DND-41 (cell line): Measurements from ENCODE around the gene DGKZ.

ENCODE experiments used
- ATAC-seq: fragments of 200-7000 bp; cut with Tn5 transposase; 3 replicates; pipeline ENCODE4 v1.9.1; 2021; ENCODE audit warnings: low read depth; ENCODE audit not compliant: insufficient read depth
- DNase-seq: peaks from one replicate; pipeline ENCODE4 v3.0.0-alpha.2; 2020
- H2AFZ ChIP-seq: 2 replicates; pipeline ENCODE4 v1.6.0; 2012; ENCODE audit warnings: low read depth, low read length
- H3K27ac ChIP-seq: 2 replicates; pipeline ENCODE4 v1.5.1; 2012; ENCODE audit warnings: low read length, inconsistent platforms
- H3K27me3 ChIP-seq: fragments of 200-600 bp; sonication (generic); 2 replicates; pipeline ENCODE4 v1.6.0; 2012; ENCODE audit warnings: low read length, mild to moderate bottlenecking, inconsistent platforms; ENCODE audit not compliant: insufficient read depth, poor library complexity
- H3K36me3 ChIP-seq: 2 replicates; pipeline ENCODE4 v1.5.1; 2012; ENCODE audit warnings: low read length, inconsistent platforms; ENCODE audit not compliant: insufficient read depth
- H3K4me1 ChIP-seq: 2 replicates; pipeline ENCODE4 v1.5.1; 2012; ENCODE audit warnings: mild to moderate bottlenecking, low read length; ENCODE audit not compliant: insufficient read depth
- H3K4me2 ChIP-seq: 2 replicates; pipeline ENCODE4 v1.6.0; 2012; ENCODE audit warnings: mild to moderate bottlenecking, moderate library complexity, low read length, inconsistent platforms; ENCODE audit not compliant: insufficient read depth
- H3K4me3 ChIP-seq, 2 experiments: fragments of 200-600 bp in 1 of 2; shearing (Covaris generic) in 1 of 2; 2 replicates each; pipeline ENCODE4 v1.5.1; 2012 to 2016; ENCODE audit warnings: inconsistent platforms in 2 of 2, low read length in 2 of 2, mild to moderate bottlenecking in 2 of 2, low read depth in 1 of 2, moderate library complexity in 1 of 2
- H3K79me2 ChIP-seq: 2 replicates; pipeline ENCODE4 v1.6.0; 2012; ENCODE audit warnings: low read length, inconsistent platforms; ENCODE audit not compliant: insufficient read depth
- H3K9ac ChIP-seq: 2 replicates; pipeline ENCODE4 v1.6.0; 2012; ENCODE audit warnings: low read depth, mild to moderate bottlenecking, inconsistent platforms, low read length, moderate library complexity
- H3K9me3 ChIP-seq: 2 replicates; pipeline ENCODE4 v1.5.1; 2012; ENCODE audit warnings: low read length, moderate library complexity, mild to moderate bottlenecking, inconsistent platforms; ENCODE audit not compliant: insufficient read depth, severe bottlenecking
- H4K20me1 ChIP-seq: 2 replicates; pipeline ENCODE4 v1.6.0; 2012; ENCODE audit warnings: low read length; ENCODE audit not compliant: insufficient read depth
- CTCF ChIP-seq: IDR thresholded peaks from 2 replicates; pipeline ENCODE4 v1.5.1; 2012; ENCODE audit warnings: borderline replicate concordance, low read length, moderate library complexity, mild to moderate bottlenecking; ENCODE audit not compliant: poor library complexity, severe bottlenecking; ENCODE audit errors: extremely low read depth
- EZH2 ChIP-seq: IDR thresholded peaks from 3 replicates; pipeline ENCODE4 v1.6.1; 2012; ENCODE audit warnings: borderline replicate concordance, low read depth, mild to moderate bottlenecking, moderate library complexity, low read length, inconsistent platforms; ENCODE audit not compliant: severe bottlenecking

DGKZ gene

GRCh38 chr11:46346886-46347636 lies at the start of gene DGKZ:
TSS of gene DGKZ (plus strand) at chr11:46347463. CDS start at chr11:46347660, 197 bp downstream.
- peak; percentile 89 for DNase-seq
- H3K4me1 ChIP-seq, result peaks cover 60% of the 10 kb centered on the region
- H3K9me3 ChIP-seq, result no peaks in the 10 kb centered on the region
- peaks cover 28% of the 10 kb centered on the region for H4K20me1 ChIP-seq
- peaks cover 18% of the 10 kb centered on the region for H3K36me3 ChIP-seq
- peak within 1 kb of the TSS; percentile 86 for H3K9ac ChIP-seq
- peak within 1 kb of the TSS; percentile 91 for H3K4me2 ChIP-seq
- peaks cover 50% of the 10 kb centered on the region for H3K79me2 ChIP-seq
- H3K27me3 ChIP-seq, result no peaks in the 10 kb centered on the region
- H3K4me3 ChIP-seq, result peak within 1 kb of the TSS; percentile 54 to 89; a peak in 3 of 4 replicates
- TF ChIP-seq CTCF (peak; percentile 88), EZH2 (no peak)
- H3K27ac ChIP-seq, result peak within 1 kb of the TSS; percentile 82
- peak; percentile 56 for ATAC-seq
- H2AFZ ChIP-seq, result peak within 1 kb of the TSS; percentile 60

GRCh38 chr11:46298699-46299433 lies 48.4 kb upstream of the DGKZ start:
- H3K27ac ChIP-seq, result no peak overlapping the region
- H2AFZ ChIP-seq, result no peak overlapping the region
- TF ChIP-seq CTCF (no peak), EZH2 (no peak)
- peaks cover 18% of the 10 kb centered on the region for H3K4me1 ChIP-seq
- no peak overlapping the region for H3K9ac ChIP-seq
- H3K27me3 ChIP-seq, result no peaks in the 10 kb centered on the region
- DNase-seq, result no peak
- H3K9me3 ChIP-seq, result no peaks in the 10 kb centered on the region
- H3K4me3 ChIP-seq, result no peak overlapping the region
- H3K36me3 ChIP-seq, result no peaks in the 10 kb centered on the region
- H3K4me2 ChIP-seq, result no peak overlapping the region
- H3K79me2 ChIP-seq, result no peaks in the 10 kb centered on the region
- H4K20me1 ChIP-seq, result no peaks in the 10 kb centered on the region
- ATAC-seq, result no peak

- H3K27ac ChIP-seq, result no peak overlapping the region
- H2AFZ ChIP-seq, result no peak overlapping the region
- peaks cover 18% of the 10 kb centered on the region for H3K4me1 ChIP-seq
- H3K79me2 ChIP-seq, result no peaks in the 10 kb centered on the region
- H3K9me3 ChIP-seq, result no peaks in the 10 kb centered on the region
- no peak overlapping the region for H3K9ac ChIP-seq
- H4K20me1 ChIP-seq, result no peaks in the 10 kb centered on the region
- H3K27me3 ChIP-seq, result no peaks in the 10 kb centered on the region
- no peak for DNase-seq
- TF ChIP-seq EZH2 (no peak), CTCF (peak; percentile 16)
- no peak for ATAC-seq
- no peak overlapping the region for H3K4me2 ChIP-seq
- no peaks in the 10 kb centered on the region for H3K36me3 ChIP-seq
- no peak overlapping the region for H3K4me3 ChIP-seq
Observed at GRCh38 chr11:46299451-46299961, 47.8 kb upstream of the DGKZ start.
